H9 (cell line): ENCODE measurements around the gene NHSL2. TPM values are rescaled to one million over a fixed set of nuclear protein-coding genes. Genes with fewer than 3 reads are reported as not detected.

ENCODE experiments used
- DNase-seq: peaks from one replicate; pipeline ENCODE4 v3.0.0-alpha.2; 2017
- H2AFZ ChIP-seq: one replicate; pipeline ENCODE4 v1.6.1; 2013; ENCODE audit warnings: mild to moderate bottlenecking, low read length, control low read depth, moderate library complexity
- H2AK5ac ChIP-seq: 2 replicates; pipeline ENCODE4 v1.6.1; 2013; ENCODE audit warnings: low read length, control low read depth, mixed read lengths; ENCODE audit not compliant: insufficient read length
- H2BK120ac ChIP-seq: one replicate; pipeline ENCODE4 v1.6.1; 2013; ENCODE audit warnings: low read depth, mild to moderate bottlenecking, low read length, control low read depth, inconsistent platforms; ENCODE audit not compliant: poor library complexity, severe bottlenecking
- H2BK12ac ChIP-seq: 2 replicates; pipeline ENCODE4 v1.6.1; 2013; ENCODE audit warnings: low read length, control low read depth, mixed read lengths, low read depth; ENCODE audit not compliant: insufficient read length
- H2BK15ac ChIP-seq: 2 replicates; pipeline ENCODE4 v1.6.1; 2013; ENCODE audit warnings: low read depth, low read length, control low read depth
- H2BK20ac ChIP-seq: one replicate; pipeline ENCODE4 v1.6.1; 2013; ENCODE audit warnings: low read depth, mild to moderate bottlenecking, low read length, control low read depth, inconsistent platforms; ENCODE audit not compliant: poor library complexity, severe bottlenecking
- H2BK5ac ChIP-seq: 2 replicates; pipeline ENCODE4 v1.6.1; 2013; ENCODE audit warnings: low read length, control low read depth, mixed read lengths; ENCODE audit not compliant: insufficient read length
- H3K14ac ChIP-seq: 2 replicates; pipeline ENCODE4 v1.6.1; 2013; ENCODE audit warnings: low read length, control low read depth; ENCODE audit not compliant: insufficient read depth
- H3K18ac ChIP-seq: 2 replicates; pipeline ENCODE4 v1.6.1; 2013; ENCODE audit warnings: low read depth, mild to moderate bottlenecking, mixed read lengths, low read length, control low read depth; ENCODE audit not compliant: insufficient read length
- H3K23ac ChIP-seq: 2 replicates; pipeline ENCODE4 v1.6.1; 2013; ENCODE audit warnings: low read length, control low read depth, mixed read lengths, low read depth; ENCODE audit not compliant: insufficient read length
- H3K23me2 ChIP-seq: 2 replicates; pipeline ENCODE4 v1.6.1; 2013; ENCODE audit warnings: low read depth, mild to moderate bottlenecking, mixed read lengths, low read length, control low read depth; ENCODE audit not compliant: insufficient read length, poor library complexity, severe bottlenecking
- H3K27ac ChIP-seq: 2 replicates; pipeline ENCODE4 v1.5.1; 2013; ENCODE audit warnings: low read length, control low read depth, mixed read lengths, low read depth; ENCODE audit not compliant: insufficient read length
- H3K27me3 ChIP-seq: 2 replicates; pipeline ENCODE4 v1.6.1; 2013; ENCODE audit warnings: low read length, control low read depth, inconsistent platforms; ENCODE audit not compliant: insufficient read depth
- H3K4ac ChIP-seq: 2 replicates; pipeline ENCODE4 v1.6.1; 2013; ENCODE audit warnings: low read depth, mild to moderate bottlenecking, control low read depth, inconsistent platforms, low read length, moderate library complexity
- H3K4me1 ChIP-seq: 2 replicates; pipeline ENCODE4 v1.6.1; 2013; ENCODE audit warnings: low read length, control low read depth, inconsistent platforms; ENCODE audit not compliant: insufficient read depth
- H3K4me2 ChIP-seq: 2 replicates; pipeline ENCODE4 v1.6.1; 2013; ENCODE audit warnings: low read length, control low read depth, mixed read lengths; ENCODE audit not compliant: insufficient read length, insufficient read depth
- H3K56ac ChIP-seq: 2 replicates; pipeline ENCODE4 v1.6.1; 2013; ENCODE audit warnings: low read depth, mild to moderate bottlenecking, mixed read lengths, low read length, control low read depth; ENCODE audit not compliant: insufficient read length
- H3K79me1 ChIP-seq: 2 replicates; pipeline ENCODE4 v1.6.1; 2013; ENCODE audit warnings: low read depth, mild to moderate bottlenecking, moderate library complexity, low read length, control low read depth, inconsistent platforms; ENCODE audit not compliant: insufficient read depth, poor library complexity, severe bottlenecking
- H3K79me2 ChIP-seq: 2 replicates; pipeline ENCODE4 v1.6.1; 2013; ENCODE audit warnings: low read length, control low read depth, inconsistent platforms; ENCODE audit not compliant: insufficient read depth
- H3K9ac ChIP-seq: 2 replicates; pipeline ENCODE4 v1.6.1; 2013; ENCODE audit warnings: low read length, control low read depth, mixed read lengths; ENCODE audit not compliant: insufficient read length; ENCODE audit errors: extremely low read depth
- H3K9me3 ChIP-seq: one replicate; pipeline ENCODE4 v1.6.1; 2013; ENCODE audit warnings: low read depth, low read length, inconsistent platforms; ENCODE audit not compliant: control insufficient read depth
- H3T11ph ChIP-seq: one replicate; pipeline ENCODE4 v1.6.1; 2013; ENCODE audit warnings: mild to moderate bottlenecking, low read length, control low read depth, inconsistent platforms
- H4K20me1 ChIP-seq: one replicate; pipeline ENCODE4 v1.6.1; 2013; ENCODE audit not compliant: control insufficient read depth, insufficient read length, insufficient read depth
- H4K5ac ChIP-seq: 2 replicates; pipeline ENCODE4 v1.6.1; 2013; ENCODE audit warnings: low read depth, mild to moderate bottlenecking, mixed read lengths, low read length, control low read depth; ENCODE audit not compliant: insufficient read length
- H4K8ac ChIP-seq: replicated peaks from 2 replicates; pipeline ENCODE4 v1.6.1; 2013; ENCODE audit warnings: low read length, control low read depth, mixed read lengths, low read depth; ENCODE audit not compliant: insufficient read length
- H4K91ac ChIP-seq: 2 replicates; pipeline ENCODE4 v1.6.1; 2013; ENCODE audit warnings: low read depth, mild to moderate bottlenecking, moderate library complexity, mixed read lengths, low read length, control low read depth; ENCODE audit not compliant: insufficient read length
- H3K27ac Mint-ChIP-seq, 3 experiments: 2 replicates in 2 of 3; 3 replicates in 1 of 3; pipeline ENCODE4 v1.8.0; 2020 to 2021; ENCODE audit warnings: mixed read lengths in 3 of 3, mild to moderate bottlenecking in 1 of 3, moderate library complexity in 1 of 3
- H3K27me3 Mint-ChIP-seq: 2 replicates; pipeline ENCODE4 v1.8.0; 2021; ENCODE audit warnings: low read depth, mild to moderate bottlenecking, moderate library complexity, mixed read lengths
- H3K36me3 Mint-ChIP-seq, 3 experiments: 2 replicates in 2 of 3; 3 replicates in 1 of 3; pipeline ENCODE4 v1.8.0; 2020 to 2021; ENCODE audit warnings: low read depth in 3 of 3, mixed read lengths in 3 of 3; ENCODE audit not compliant: insufficient read depth in 1 of 3
- H3K4me1 Mint-ChIP-seq, 2 experiments: 2 replicates each; pipeline ENCODE4 v1.8.0; 2020; ENCODE audit warnings: mixed read lengths in 2 of 2
- H3K4me3 Mint-ChIP-seq, 2 experiments: 2 replicates in 1 of 2; 3 replicates in 1 of 2; pipeline ENCODE4 v1.8.0; 2020 to 2021; ENCODE audit warnings: mild to moderate bottlenecking in 2 of 2, mixed read lengths in 2 of 2, moderate library complexity in 1 of 2
- H3K9me3 Mint-ChIP-seq, 2 experiments: 2 replicates in 1 of 2; 3 replicates in 1 of 2; pipeline ENCODE4 v1.8.0; 2020; ENCODE audit warnings: mild to moderate bottlenecking in 2 of 2, mixed read lengths in 2 of 2, moderate library complexity in 1 of 2
- CTCF ChIP-seq: fragments of 200-600 bp; sonication (generic); conservative IDR thresholded peaks from 3 replicates; pipeline ENCODE4 v1.8.0; 2021; ENCODE audit warnings: antibody characterized with exemption, mild to moderate bottlenecking
- WGBS: extraction: QIAGEN DNeasy Blood & Tissue Kit; methylation state at CpG from one replicate; pipeline ENCODE4 v1.1.7; 2013; ENCODE audit warnings: missing lambda C conversion rate, low lambda C conversion rate, mixed read lengths; ENCODE audit not compliant: insufficient read length; ENCODE audit errors: extremely low coverage; 5-methylcytosine and 5-hydroxymethylcytosine counted together
- total RNA-seq: library from RNA; stranded (reverse); gene quantifications from 2 replicates; pipeline ENCODE4 v1.2.1, GENCODE V29; 2021

NHSL2 gene
- total RNA-seq, 1 experiment from 2014 or later: 6.4 TPM

GRCh38 chrX:72001906-72002305 lies 91.3 kb downstream of the NHSL2 start:
- Mint-ChIP-seq H3K27me3 (peaks cover 1% of the 10 kb centered on the region), H3K27ac (peak overlapping the region in 1 of 3 experiments; percentile 75; a peak in 1 of 7 replicates), H3K36me3 (peaks cover 0 to 8% (median 6%) of the 10 kb centered on the region in 3 experiments; a peak in 5 of 7 replicates), H3K9me3 (peaks cover 70% of the 10 kb centered on the region in 2 experiments), H3K4me1 (peaks cover 44 to 47% of the 10 kb centered on the region in 2 experiments), H3K4me3 (no peak overlapping the region; a peak in 1 of 5 replicates)
- Histone ChIP-seq H2BK20ac (no peak overlapping the region), H3K27ac (no peak overlapping the region), H3T11ph (no peak overlapping the region), H3K23me2 (no peaks in the 10 kb centered on the region), H3K56ac (no peak overlapping the region), H3K23ac (no peak overlapping the region), H2BK120ac (no peak overlapping the region), H3K4me2 (no peak overlapping the region), H4K8ac (no peak overlapping the region), H4K5ac (no peak overlapping the region), H2BK15ac (no peak overlapping the region), H2BK5ac (no peak overlapping the region), H3K27me3 (no peaks in the 10 kb centered on the region), H3K79me2 (no peaks in the 10 kb centered on the region; the same call in 1 of the 2 replicates), H3K18ac (no peak overlapping the region), H4K20me1 (no peaks in the 10 kb centered on the region), H3K14ac (no peak overlapping the region), H2BK12ac (no peak overlapping the region), H4K91ac (no peak overlapping the region), H2AFZ (no peak overlapping the region), H3K79me1 (no peaks in the 10 kb centered on the region), H3K4me1 (peaks cover 6% of the 10 kb centered on the region; the same call in 1 of the 2 replicates), H3K9me3 (peaks cover 64% of the 10 kb centered on the region), H3K9ac (no peak overlapping the region), H2AK5ac (no peak overlapping the region), H3K4ac (no peak overlapping the region)
- DNase-seq: no peak
- no CpG with 5 or more reads among the region's 2 CpGs for WGBS
- TF ChIP-seq CTCF: no peak
